ENCODE measurements around the gene SUN5. TPM values are rescaled to one million over a fixed set of nuclear protein-coding genes. Genes with fewer than 3 reads are reported as not detected.
"Not testable (repeated sequence)": the region's sequence is repeated elsewhere in the genome, so short reads cannot be mapped to it uniquely, and the experiment has no call there.

Gene SUN5, protein sequence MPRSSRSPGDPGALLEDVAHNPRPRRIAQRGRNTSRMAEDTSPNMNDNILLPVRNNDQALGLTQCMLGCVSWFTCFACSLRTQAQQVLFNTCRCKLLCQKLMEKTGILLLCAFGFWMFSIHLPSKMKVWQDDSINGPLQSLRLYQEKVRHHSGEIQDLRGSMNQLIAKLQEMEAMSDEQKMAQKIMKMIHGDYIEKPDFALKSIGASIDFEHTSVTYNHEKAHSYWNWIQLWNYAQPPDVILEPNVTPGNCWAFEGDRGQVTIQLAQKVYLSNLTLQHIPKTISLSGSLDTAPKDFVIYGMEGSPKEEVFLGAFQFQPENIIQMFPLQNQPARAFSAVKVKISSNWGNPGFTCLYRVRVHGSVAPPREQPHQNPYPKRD
- not detected for total RNA-seq
- long read RNA-seq, result 0 reads

DNA sequence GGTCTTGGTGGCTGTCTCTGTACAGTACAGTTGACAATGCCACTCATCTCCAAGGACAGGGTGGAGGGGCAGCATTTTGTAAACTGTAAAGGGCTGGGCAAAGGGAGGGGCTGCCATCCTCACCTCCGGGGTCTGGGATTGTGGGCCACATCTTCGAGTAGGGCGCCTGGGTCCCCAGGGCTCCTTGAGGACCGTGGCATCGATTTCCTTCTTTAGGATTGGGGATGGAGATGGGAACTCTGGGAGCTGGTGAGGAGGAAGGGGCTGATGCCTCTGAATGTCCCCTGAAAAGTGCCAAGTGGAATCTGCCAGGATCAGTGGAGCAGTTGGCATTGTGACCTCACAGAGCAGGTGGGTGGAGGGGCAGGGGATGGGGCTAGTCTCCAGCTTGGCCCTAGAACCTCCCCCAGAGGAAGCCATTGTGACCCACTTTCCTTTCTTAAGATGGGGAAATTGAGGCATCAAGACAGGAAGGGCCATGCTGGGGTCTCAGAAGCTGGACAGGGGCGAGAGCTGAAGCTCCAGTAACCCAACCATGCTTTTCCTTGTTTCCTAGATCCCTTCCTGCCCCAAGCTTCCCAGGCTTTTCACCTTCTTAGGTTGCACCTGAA is at the start of gene SUN5:
Gene SUN5 (minus strand): TSS at position 293 of the 611 bp plus-strand sequence. CDS start 93 bp downstream, at position 200.
- no peak for DNase-seq (ENCODE audit: low spot score)

DNA sequence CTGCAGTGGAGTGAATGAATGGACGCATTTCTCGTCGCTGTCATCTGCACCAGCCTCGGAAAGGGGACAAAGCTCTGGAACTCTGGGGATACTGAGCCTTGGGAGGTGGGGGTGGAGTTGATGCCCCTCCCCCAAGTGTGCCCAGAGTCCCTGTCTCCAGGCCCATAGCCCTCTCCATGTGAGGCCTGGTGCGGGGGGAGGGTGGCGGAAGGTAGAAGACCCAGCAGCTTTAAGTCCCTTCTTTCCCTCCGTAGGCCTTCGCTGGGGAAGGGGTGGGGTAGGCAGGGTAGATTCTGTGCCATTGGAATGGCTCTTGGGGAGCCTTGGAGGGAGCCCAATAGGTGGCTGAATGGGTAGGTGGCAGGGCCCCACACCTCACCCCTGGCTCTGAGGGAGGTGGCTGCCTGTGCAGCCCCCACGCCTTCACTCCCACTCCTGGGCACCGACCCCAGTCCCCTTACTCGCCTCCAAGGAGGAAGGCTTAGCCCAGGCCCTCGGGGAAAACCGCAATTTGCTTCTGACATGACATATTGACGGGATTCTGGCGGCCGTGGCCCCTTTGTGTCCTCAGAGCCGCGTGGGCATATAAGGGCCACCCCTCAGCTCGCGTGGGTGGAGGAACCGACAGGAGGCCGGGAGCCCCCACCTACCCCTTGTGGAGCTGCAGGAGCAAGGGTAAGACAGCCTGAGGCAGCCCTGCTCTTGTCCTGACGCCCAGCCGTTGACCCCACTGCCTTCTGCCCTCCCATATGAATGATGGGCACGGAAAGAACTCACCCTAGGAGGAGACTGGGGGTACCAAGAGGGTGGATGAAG is 49.3 kb upstream of the SUN5 start, which contains the start of gene BPIFB3:
Gene BPIFB3 (plus strand): TSS at position 613 of the 816 bp plus-strand sequence. CDS start 1,533 bp downstream, outside the sequence.
- no peak for DNase-seq (ENCODE audit: low spot score)

DNA sequence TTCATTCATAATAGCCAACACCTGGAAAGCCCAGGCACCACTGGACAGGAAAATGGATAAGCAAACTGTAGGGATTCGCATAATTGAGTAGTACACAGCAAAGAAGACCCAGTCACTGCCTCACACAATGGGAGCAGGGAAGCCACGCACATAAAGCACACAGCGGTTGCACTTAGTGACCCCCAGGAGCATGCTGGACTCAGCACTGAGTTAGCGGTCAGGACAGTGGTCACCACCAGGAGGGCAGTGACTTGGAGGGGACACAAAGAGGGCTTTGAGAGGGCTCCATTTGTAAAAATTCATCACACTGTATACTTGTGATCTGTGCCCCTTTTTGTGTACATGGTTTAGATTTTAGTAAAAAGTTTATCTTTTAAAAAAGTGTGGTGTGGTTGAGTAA is 47.1 kb upstream of the SUN5 start:
- DNase-seq (ENCODE audit: low spot score), result no peak

DNA sequence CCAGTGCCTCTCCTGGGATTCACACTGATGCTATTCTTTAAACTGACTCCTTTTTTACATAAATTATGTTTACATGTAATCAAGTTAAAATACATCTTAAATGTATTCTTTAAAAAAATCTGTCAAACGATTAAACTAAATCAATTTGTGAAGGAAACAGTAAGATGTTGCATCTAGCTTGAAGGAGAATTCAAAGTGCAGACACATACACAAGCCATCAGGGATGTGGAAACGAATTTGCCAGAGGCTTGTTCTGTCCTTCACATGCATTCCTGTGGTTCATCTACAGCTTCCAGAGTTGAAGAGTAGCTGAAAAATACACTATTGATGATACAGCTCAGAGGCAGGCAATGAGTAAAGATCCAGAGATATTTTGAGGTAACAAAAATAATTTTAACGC is 42.2 kb upstream of the SUN5 start:
- no peak for DNase-seq (ENCODE audit: low spot score)

DNA sequence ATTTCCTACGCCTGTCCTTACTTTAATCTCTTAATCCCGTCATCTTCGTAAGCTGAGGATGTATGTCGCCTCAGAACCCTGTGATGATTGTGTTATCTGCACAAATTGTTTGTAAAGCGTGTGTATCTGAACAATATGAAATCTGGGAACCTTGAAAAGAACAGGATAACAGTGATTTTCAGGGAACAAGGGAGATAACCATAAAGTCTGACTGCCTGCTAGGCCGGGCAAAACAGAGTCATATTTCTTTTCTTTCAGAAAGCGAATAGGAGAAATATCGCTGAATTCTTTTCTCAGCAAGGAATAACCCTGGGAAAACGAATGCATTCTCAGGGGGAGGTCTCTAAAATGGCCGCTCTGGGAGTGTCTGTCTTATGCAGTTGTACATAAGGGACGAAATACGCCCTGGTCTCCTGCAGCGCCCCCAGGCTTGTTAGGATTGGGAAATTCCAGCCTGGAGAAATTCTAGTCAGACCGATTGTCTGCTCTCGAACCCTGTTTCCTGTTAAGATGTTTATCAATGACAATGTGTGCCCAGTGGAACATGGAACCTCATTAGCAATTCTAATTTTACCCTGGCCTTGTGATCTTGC is 41.0 kb upstream of the SUN5 start:
- DNase-seq (ENCODE audit: low spot score), result not testable (repeated sequence)

DNA sequence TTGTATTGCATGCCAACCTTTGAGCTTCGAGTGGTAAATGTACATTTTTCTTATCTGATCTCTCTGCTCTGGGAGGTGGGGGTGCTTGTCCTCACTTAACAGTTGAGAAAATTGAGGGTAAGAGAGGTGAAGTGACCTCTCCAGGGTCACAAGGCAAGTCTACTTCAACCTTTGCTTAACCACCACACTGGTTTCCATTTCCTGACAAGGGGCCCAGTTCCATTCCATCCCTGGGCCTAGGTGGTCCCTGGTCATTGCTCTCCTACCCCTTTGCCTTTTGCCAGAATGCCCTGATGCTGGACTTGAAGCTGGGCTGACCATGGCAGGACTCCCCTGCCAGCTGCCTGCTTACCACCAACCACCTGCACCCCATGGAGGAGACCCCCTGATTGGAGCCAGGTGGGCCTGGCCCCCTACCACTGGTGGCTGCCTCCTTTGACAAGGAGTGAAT is 39.5 kb upstream of the SUN5 start:
- DNase-seq (ENCODE audit: low spot score), result no peak

DNA sequence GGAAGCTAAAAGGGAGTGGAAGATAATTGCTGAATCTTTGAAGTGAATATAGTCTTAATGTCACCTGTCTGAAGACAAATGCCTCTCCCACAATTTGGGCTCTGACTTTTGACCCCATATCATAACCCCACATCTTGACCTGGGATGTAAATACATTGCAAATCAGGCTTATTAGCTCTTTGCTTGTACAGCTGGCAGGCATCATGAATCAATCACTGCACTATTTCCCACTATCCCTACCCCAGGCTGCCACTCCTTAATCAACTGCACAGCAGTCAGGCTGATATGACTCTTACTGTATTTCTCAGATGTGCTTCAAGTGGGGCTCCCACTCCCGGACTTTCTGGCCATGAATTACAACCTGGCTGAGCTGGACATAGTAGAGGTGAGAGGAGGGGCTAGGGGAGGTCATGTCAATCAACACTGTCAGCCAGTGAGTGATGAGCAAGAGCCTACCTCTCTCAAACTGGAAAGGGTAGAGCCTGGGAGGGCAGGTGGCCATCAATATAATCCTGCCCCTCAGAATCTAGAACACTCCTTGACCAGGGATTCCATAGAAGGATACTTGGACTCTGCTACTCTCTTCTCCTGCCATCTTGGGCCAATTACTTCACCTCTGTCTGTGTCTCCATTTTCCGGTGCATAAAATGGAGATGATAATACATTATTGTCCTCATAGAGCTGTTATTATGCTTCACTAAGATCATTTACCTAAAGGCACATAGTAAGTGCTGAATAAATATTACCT is 38.9 kb upstream of the SUN5 start:
- no peak for DNase-seq (ENCODE audit: low spot score)

DNA sequence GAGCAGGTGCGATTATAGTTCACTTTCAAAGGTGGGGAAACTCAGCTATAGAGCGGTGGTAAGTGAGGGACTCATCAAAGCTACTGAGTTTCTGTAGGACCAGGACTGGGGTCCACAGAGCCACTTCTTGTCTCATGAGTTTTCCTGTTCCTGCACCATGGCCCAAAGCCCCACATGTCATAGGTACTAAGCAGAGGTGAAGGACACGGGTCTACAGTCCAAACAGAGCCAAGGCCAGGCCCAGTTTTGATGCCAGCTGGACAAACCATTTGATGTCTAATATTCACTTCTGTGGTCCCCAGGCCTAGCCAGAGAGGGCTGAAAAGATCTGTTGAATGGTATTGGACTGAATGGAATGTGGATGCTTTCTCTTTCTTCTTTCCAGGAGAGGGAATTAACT is 38.2 kb upstream of the SUN5 start:
- DNase-seq (ENCODE audit: low spot score), result no peak

DNA sequence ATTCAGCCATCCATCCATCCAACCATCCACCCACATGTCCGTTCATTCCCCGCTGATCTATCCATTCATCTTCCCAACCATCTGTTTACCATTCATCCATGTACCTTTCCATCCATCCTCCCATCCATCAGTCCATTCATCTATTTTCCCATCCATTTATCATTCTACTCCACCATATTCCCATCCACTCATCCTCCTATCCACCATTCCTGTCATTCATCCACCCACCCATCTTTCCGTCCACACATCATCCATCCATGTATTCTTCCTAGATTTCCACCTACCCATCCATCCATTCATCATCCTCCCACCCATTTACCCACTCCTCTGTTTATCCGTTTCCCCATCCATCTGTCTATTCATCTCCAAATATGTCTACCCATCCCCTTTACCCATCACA is 34.0 kb upstream of the SUN5 start:
- no peak for DNase-seq (ENCODE audit: low spot score)

DNA sequence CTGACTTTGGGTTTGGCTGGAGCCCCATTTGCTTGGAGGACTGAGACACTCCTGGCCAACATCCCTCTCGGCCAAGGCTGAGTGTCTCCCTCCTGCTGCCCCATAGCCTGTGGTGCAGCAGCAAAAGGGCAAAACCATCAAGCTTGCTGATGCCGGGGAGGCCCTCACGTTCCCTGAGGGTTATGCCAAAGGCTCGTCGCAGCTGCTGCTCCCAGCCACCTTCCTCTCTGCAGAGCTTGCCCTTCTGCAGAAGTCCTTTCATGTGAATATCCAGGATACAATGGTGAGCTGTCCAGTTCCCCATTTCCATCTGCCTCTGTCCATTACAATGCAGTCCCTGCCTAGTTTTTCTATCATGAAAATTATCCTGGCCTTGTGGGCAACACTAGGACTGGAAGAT is 33.2 kb upstream of the SUN5 start:
- no peak for DNase-seq (ENCODE audit: low spot score)

DNA sequence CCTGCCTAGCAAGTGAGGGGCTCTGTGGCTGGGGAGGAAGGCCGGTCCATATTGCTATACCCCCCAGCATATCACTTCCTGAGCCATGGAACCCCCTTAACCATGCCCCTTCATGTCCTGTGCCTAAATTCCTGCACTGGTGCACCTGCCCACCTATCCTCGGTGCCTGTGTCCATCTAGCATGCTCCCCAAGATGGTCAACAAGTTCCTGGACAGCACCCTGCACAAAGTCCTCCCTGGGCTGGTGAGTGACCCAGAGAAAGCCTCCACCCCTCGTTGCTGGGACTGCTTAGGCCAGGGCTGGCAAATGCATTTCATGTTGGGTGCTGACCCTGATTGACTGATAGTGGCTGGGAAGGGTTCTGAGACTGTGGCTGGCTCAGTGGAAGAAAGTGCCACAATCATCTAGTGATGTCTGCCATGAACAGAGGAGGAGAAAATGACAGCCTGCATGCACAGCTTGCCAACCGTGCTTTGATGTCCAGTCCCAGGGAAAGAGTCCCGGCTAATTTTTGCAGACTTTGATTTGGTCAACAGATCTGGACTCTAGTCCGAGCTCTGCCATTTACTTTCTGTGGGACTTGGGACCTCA is 30.8 kb upstream of the SUN5 start:
- DNase-seq (ENCODE audit: low spot score), result no peak

DNA sequence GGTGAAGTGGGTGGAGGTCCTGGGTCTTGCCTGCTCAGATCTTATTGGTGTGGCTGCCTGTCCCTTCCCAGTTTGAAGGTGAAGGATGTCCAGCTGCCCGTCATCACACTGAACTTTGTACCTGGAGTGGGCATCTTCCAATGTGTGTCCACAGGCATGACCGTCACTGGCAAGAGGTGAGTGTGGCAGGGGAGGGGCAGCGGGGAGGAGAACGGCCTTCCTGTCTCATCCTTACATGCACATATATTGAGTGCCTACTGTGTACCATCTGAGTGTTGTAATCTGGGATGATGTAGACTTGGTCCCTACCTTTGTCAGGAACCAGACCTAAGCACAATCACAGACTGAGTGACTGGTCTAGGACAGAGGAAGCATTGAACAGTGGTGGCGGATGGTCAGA is 29.9 kb upstream of the SUN5 start:
- DNase-seq (ENCODE audit: low spot score), result no peak

DNA sequence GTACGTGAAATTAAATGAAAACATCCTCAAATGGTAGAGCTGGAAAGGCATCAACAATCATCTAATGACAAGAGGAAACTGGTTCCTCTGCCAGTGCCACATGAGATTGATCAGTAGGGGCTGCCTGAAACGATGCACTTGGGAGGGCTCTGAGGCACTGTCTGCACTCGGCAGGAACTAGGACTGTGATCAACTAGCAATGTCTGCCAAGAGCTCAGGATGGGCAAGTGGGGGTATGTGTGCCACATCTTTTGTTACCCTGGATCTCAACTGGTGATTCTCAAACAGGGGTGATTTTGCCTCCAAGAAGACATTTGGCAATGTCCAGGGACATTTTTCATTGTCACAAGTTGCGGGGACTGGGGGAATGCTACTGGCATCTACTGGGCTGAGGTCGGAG is 29.1 kb upstream of the SUN5 start:
- DNase-seq (ENCODE audit: low spot score), result no peak

DNA sequence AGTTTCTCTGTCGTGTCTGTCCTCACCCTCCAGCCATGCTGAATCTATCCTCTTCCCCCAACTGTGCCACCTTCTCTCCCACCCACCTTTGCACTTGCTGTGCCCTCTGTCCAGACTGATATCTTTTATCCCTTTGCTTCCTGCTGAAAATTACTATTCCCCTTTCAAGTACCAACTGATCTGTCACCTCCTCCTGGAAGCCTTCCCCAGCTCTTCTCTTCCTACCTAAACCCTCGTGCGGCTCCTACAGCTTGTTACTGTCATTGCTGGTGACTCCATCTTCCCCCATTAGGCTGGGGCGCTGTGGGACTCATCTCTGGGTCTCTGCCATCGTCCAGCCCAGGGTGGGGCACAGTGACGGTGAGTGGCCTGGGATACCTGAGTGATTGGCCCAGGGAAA is 28.3 kb upstream of the SUN5 start:
- DNase-seq (ENCODE audit: low spot score), result no peak

DNA sequence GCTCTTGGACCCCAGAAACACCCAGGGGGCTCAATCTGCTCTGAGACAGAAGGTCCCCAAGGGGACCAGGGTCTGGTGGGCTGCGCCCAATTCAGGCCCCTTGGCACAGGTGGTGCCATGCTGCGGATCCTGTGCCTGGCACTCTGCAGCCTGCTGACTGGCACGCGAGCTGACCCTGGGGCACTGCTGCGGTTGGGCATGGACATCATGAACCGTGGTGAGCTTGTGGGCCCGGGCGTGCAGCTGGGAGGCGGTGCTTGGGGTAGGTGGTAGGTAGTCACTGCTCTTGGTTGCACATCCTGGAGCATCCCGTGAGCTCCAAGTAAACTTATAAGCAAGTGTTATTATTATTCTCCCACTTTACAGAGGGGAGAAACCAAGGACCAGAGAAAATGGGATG is 27.3 kb upstream of the SUN5 start, which contains the start of gene BPIFB6:
Gene BPIFB6 (plus strand): TSS at position 118 of the 400 bp plus-strand sequence. CDS start 0 bp downstream, at position 118.
- DNase-seq (ENCODE audit: low spot score), result no peak

DNA sequence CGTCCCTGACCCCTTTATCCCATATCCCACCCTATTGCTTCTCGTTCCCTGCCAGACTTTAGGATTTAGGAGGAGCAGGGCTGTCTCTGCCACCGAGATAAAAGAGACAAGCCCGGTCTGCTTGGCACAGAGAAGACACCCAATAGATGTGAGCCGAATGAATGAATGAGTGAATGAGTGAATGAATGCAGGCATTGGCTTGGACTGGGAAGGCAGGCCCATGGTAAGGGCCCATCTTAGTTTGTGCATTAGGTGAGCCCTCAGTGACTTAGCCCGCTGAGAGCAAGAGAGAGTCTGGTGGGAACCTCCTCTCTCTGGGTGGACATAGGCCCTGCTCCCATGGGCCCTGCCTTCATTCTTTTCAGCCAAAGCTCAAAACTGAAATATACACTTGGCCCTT is 26.3 kb upstream of the SUN5 start:
- no peak for DNase-seq (ENCODE audit: low spot score)

DNA sequence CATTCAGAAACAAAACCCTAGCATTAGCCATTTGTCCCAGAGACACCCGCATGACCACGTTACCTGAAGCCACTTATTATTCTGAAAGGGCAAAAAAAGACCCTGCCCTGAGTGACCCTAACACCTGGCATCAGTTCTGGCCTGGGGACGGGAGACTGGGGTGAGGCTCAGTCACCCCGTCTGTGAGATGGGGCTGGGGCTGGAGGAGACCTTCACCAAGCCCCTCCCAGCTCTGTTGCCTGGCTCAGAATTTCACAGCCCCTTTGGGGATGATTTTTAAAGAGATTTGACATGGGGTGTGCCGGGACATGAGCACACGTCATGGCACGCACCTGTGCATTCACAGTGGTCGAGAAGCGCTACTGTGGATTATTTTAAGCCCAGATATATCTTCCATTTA is 25.8 kb upstream of the SUN5 start:
- no peak for DNase-seq (ENCODE audit: low spot score)

DNA sequence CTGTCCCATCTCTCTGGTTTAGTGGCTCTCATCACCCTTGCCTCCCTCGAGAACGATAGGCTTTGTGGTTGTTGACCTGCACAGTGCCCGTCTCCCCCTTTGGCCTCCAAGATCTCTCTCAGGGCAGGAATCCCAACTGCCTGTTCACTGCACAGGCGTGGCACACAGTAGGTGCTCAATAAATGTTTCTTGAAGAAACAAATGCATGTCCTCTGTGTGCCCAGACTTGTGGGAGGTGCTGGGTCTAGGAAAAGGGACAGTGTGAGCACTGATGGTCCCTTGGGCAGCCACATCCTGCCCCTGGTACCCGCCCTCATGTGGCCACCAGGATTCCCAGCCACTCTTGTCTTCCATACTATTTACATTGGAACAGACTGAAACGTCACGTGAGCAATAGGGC is 24.6 kb upstream of the SUN5 start:
- no peak for DNase-seq (ENCODE audit: low spot score)

DNA sequence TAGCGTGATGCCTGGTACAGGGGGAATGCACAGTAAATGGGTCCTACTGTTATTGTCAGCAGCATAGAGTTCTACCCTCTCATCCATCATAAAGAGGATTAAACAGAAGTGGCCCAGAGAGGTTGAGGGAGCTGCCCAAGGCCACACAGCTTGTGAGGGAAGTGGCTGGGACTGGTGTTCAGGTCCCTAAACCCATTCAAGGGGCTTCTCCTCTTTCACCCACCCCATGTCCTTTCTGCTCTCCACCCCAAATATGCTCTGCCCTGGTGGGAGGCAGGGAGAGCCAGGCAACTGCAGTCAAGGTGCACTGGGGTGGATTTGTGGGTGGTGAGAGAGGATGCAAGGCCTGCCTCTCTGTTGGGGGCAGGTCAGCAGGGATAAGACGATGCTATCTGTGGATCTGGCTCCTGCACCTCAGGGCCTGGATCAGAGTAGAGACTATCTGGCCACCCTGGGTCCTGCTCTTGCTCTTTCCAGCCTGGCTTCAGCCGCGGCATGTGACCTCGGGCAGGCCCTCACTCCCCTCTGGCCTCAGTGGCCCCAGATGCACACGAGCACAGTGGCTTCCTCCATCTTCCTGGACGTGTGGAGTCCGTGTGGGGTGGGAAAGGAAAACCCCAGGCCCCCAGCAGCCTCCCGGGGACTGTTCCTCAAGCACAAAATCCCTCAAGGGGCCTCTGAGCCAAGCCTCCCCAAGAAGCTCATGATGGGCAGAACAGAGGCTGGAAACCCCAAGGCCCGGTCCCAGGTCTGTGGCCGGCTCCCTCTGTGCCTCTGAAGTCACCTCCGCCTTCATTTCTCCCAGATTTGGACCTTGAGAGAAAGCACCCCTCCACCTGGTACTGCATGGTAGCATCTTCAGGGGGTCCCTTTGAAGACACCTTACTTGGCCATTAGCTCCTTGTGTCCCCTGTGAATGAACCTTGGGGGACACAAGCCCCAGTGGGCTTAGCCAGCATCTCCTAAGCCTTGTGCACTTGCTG is 23.8 kb upstream of the SUN5 start:
- DNase-seq (ENCODE audit: low spot score), result no peak

Data from mesenteric fat pad (tissue), 1 donor.